GM10248 (cell line): ENCODE measurements around the gene BMPR1A.

Experiments used
- CTCF ChIA-PET: fragments of 300-600 bp; sonication (Branson Sonifier 250); formaldehyde crosslinking; extraction: SDS; loops from one replicate; lab custom pipeline; 2021; ENCODE audit warnings: antibody characterized with exemption; lab: Yijun Ruan, JAX
- POLR2A ChIA-PET: fragments of 350-650 bp; sonication (Branson Sonifier 250); formaldehyde crosslinking; extraction: SDS; loops from one replicate; lab custom pipeline; 2020; ENCODE audit warnings: antibody characterized with exemption; lab: Yijun Ruan, JAX
- DNase-seq: peaks from one replicate; pipeline ENCODE4 v3.0.0; 2012; ENCODE audit errors: extremely low spot score
- TF ChIP-seq, protein P1 (sequence below): IDR thresholded peaks from 2 replicates; pipeline ENCODE4 v1.5.1; 2012; ENCODE audit warnings: mild to moderate bottlenecking, low read depth; ENCODE audit errors: extremely low read depth, missing control alignments, control extremely low read depth

BMPR1A gene

DNA sequence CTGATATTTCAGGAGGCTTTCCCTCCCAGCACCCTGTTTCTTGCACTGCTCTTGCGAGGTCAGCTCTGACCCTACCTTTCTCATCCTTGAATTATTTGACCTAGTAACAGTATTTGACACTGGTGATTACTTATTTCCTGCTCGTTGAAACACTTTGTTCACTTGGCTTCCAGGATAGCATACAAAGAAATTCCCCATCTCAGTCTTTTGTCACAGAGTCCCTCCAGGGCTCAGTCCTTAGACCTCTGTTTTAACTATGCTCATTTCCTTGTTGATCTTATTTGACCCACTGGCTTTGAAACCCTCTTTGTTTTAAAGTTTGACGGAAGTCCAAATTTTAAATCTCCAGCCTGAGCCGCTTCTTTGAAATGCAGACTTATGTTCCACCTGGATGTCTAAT lies 29.9 kb downstream of the BMPR1A start:
- DNase-seq = no peak
- CTCF ChIA-PET = no interaction called here
- TF ChIP-seq, protein P1, sequence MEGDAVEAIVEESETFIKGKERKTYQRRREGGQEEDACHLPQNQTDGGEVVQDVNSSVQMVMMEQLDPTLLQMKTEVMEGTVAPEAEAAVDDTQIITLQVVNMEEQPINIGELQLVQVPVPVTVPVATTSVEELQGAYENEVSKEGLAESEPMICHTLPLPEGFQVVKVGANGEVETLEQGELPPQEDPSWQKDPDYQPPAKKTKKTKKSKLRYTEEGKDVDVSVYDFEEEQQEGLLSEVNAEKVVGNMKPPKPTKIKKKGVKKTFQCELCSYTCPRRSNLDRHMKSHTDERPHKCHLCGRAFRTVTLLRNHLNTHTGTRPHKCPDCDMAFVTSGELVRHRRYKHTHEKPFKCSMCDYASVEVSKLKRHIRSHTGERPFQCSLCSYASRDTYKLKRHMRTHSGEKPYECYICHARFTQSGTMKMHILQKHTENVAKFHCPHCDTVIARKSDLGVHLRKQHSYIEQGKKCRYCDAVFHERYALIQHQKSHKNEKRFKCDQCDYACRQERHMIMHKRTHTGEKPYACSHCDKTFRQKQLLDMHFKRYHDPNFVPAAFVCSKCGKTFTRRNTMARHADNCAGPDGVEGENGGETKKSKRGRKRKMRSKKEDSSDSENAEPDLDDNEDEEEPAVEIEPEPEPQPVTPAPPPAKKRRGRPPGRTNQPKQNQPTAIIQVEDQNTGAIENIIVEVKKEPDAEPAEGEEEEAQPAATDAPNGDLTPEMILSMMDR = no peak
- POLR2A ChIA-PET = no interaction called here

DNA sequence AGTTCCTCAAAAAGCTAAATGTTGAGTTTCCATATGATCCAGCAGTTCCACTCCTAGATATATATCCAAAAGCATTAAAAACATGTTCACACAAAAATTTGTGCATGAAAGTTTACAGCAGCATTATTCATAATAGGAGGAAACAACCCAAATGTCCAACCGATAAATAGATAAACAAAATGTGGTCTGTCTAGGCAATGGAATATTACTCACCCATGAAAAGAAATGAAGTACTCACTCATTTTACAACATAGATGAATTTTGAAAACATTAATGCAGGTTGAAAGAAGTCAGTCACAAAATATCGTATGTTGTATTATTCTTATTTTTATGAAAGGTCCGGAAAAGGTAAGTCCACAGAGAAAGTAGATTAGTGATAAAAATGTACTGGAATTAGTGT lies 34.0 kb downstream of the BMPR1A start:
- ChIA-PET POLR2A (no interaction called here), CTCF (interaction anchor here (1.2 to 1.6 kb wide), 2 partner anchors 11 to 21 kb away, joined by 3 to 4 read pairs; no protein-coding TSS in a partner anchor)
- no peak for DNase-seq
- TF ChIP-seq, protein P1 = no peak

DNA sequence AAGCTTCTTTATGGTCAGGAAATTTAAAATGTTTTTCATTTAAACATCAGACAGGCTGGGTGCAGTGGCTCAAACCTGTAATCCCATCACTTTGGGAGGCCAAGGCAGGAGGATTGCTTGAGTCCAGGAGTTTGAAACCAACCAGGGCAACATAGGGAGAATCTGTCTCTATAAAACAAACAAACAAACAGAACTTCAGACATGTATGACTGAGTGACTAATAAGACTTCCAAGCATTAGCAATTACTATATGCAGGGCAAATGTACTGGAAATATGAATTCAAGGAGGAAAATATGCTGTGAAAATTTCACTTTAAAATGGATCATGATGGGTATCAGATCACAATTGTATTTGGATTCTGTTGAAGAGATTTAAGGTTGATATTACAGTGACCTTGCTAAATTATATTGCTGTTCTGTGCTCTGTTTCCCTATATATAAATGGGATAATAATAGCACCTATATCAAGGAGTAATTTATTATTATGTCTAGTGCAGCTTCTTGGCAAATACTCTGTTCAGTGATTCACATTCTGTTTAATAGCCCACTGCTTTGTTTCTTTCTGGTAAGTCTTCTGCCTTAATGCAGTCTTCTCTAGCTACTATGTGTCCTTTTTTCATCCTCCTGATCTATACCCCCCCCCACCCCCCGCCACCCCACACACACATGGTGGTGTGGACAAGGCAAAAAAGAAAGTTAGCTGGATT lies 36.2 kb downstream of the BMPR1A start:
- TF ChIP-seq, protein P1 = no peak
- ChIA-PET CTCF (no interaction called here), POLR2A (no interaction called here)
- DNase-seq = no peak

DNA sequence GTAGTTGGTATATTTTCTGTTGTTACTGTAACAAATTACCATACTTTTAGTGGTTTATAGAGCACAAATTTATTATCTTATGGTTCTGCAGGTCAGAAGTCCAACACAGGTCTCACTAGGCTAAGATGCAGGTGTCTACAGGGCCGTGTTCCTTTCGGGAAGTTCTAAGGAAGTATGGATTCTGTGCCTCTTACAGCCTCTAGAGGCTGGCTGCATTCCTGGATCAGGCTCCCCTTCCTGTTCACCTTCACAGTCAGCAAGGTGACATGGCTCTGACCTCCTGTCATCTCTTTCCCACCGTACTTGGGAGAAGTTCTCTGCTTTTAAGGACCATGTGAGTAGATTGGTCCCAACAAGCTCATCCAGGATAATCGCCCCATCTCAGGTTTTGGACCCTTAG lies 37.3 kb downstream of the BMPR1A start:
- CTCF ChIA-PET = no interaction called here
- DNase-seq = no peak
- POLR2A ChIA-PET = no interaction called here
- TF ChIP-seq, protein P1 = no peak

DNA sequence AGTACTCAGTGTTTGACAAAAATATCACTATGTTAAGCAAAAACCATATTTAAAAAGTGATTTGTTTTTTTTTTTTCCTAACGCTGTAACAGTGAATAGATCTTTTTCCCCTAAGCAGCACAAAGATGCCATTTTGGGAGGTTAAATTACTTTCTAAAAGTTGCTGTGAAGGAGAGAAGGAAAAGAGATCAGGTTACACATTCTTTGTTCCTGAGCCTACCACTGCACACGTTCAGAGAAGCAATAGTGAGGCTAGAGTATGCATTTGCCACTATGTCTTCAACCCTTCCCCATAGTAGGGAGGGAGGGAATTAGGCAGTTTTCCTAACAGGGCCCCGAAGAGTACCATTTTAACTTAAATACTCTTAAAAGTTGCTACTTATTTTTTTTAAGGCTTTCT lies 38.9 kb downstream of the BMPR1A start:
- POLR2A ChIA-PET = no interaction called here
- CTCF ChIA-PET = interaction anchor here (0.9 kb wide), 1 partner anchor 20 kb away, joined by 3 read pairs; no protein-coding TSS in a partner anchor
- TF ChIP-seq, protein P1 = no peak
- no peak for DNase-seq

DNA sequence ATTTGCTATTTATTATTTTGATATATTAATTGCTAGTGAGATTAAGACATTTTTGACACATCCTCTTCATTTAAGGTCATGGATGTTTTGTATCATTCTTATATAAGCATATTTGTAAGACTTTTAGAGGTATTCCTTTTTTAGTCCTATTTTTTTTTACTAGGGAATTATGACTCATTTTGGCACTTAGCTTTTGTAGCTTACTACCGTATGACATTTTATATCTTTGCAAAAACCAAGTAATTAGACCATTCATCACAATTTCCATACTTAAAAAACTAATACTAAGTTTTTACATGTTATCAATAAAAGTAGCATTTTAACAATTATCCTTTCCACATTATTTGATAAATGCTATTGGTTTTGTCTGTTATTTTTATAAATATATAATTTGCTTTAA lies 41.6 kb downstream of the BMPR1A start:
- ChIA-PET CTCF (no interaction called here), POLR2A (no interaction called here)
- TF ChIP-seq, protein P1 = no peak
- DNase-seq = no peak
